Esophagus mucosa (tissue), 1 donor: Measurements from ENCODE around the gene REV1. TPM values are rescaled to one million over a fixed set of nuclear protein-coding genes. Genes with fewer than 3 reads are reported as not detected.
"Not testable (repeated sequence)": the region's sequence is repeated elsewhere in the genome, so short reads cannot be mapped to it uniquely, and the experiment has no call there.

Source experiments
- ATAC-seq: fragments of 200-7000 bp; cut with Tn5 transposase; one replicate; pipeline ENCODE4 v1.9.1; 2020
- total RNA-seq: library from RNA; stranded (reverse); gene quantifications from one replicate; pipeline ENCODE4 v1.2.4, GENCODE V29; 2023
- donor health status: DM: yes; HTN: yes; CAD: no.

Gene REV1
- total RNA-seq, 1 donor from 2014 or later = 26.0 TPM

DNA sequence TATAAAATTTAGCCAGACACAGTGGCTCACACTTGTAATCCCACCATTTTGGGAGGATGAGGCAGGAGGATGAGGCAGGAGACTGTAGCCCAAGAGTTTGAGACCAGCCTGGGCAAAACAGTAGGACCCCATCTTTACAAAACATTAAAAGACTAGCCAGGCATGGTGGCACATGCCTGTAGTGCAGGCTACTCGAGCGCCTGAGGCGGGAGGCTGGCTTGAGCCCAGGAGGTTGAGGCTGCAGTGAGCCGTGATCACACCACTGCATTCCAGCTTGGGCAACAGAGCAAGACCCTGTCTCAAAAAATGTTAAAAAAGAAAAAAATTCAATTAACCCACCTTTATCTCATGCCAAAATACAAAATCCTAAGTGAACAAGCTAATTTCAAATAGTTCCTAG lies 4.0 kb downstream of the REV1 start:
- no peak for ATAC-seq

DNA sequence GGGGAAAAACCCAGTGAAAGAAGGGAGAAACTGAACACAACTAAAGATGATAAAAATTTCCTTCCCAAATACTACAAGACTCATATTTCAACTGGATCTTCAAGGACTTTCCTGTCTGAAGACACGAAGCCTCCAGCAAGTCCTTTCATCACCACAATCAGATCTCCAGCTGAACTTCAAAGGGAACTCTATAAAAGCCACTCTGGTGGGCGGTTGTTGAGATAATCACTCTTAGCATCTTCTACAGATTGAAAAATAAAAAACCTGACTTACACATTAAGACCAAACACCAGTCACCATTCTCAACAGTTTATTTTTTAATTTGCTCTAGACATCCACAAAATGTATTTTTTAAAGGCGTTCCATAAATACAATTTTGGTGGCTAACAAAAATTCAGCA lies 4.4 kb downstream of the REV1 start:
- no peak for ATAC-seq

DNA sequence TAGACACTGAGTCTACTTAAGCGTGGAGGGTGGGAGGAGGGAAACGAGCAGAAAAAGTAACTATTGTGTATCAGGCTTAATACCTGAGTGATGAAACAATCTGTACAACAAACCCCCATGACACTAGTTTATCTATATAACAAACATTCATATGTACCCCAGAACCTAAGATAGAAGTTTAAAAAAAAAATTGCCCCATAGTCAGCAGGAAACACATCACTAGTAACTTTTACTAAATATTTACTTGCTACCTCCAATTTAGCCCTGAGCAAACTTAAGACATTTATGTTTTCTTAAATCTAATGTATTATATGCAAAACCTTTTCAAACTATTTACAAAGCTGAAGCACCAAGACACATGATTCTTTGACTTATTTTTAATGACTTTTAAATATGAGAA lies 5.6 kb downstream of the REV1 start:
- ATAC-seq = no peak

DNA sequence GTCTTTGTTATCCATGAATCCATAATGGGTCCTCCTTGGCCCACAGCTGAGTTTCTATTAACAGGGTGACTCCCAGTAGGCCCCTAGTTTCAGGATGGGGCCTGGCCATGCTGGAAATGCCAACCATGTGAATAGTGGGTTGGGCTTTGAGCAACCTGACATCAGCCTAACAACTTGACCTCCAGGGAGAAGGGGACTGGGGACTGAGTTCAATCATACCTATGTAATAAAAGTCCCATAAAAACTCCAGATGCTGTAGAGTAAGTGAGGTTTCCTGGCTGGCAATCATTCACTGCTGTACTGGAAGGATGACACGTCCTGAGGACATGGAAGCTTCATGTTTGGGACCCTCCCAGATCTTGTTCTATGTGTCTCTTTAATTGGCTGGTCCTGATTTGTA lies 7.9 kb downstream of the REV1 start:
- no peak for ATAC-seq

DNA sequence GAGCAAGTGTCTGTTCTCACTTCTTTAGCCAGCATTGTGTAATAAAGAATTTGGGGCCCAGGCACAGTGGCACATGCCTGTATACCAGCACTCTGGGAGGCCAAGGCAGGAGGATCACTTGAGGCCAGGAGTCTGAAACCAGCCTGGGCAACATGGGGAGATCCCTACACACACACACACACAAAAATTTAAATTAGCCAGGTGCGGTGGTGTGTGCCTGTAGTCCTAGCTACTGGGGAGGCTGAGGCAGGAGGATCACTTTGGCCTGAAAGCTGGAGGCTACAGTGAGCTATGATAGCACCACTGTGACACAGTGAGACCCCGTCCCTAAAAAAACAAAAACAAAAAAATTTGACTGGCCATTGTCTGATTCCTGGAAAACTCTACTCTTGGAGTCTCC lies 8.3 kb downstream of the REV1 start:
- ATAC-seq = no peak

DNA sequence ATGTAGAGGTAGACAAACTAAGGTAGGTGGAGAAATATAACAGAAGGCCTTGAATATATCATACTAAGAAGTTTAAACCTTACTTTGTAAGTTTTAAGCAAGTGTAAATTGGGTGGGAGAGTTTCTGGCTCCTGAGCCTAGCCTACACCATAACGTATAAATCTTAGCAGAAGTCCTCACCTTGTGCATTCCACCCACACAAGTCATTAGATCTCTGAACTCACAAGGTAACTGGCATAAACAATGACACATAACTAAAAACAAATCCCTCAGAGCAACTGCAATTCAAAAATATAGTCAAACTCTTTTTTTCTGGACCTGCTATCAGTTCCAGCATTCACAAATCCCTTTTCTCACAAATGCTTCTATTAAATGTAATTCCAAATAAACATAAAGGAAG lies 9.4 kb downstream of the REV1 start:
- peak; percentile 61 for ATAC-seq

DNA sequence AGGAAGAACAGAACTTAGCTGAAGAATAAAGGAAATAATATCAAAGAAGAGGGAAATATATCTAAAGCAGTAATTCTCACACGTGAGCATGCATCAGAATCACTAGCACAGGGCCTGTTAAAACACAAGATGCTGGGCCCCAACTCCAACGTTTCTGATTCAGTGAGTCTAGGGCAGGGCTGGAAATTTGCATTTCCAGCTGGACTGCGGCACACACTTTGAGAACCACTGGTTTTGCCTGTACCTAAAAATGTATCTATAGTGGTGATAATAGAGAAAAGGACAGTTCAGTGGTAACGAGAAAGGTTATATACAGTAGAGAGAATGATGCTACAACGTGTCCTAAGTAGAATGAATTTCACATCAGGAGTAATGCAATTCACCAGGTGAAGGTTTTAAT lies 11.2 kb downstream of the REV1 start:
- no peak for ATAC-seq

DNA sequence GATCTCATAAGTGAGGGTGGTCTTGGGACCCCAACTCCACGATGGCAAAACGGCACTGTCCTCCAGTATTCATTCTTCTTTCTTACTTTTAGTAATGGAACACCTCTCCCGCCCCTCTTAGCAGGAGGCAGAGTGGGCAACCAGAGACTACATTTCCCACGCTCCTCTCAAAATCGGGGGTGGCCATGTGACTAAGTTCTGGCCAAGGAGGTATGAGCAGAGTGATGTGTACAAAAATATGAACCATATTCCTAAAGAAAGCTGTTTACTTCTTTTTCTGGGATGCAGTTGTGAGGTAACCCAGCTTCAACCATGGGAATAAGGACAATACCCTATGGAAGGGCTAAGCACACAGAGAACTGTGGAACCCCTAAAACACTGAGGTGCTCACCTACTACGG lies 12.8 kb downstream of the REV1 start:
- no peak for ATAC-seq

DNA sequence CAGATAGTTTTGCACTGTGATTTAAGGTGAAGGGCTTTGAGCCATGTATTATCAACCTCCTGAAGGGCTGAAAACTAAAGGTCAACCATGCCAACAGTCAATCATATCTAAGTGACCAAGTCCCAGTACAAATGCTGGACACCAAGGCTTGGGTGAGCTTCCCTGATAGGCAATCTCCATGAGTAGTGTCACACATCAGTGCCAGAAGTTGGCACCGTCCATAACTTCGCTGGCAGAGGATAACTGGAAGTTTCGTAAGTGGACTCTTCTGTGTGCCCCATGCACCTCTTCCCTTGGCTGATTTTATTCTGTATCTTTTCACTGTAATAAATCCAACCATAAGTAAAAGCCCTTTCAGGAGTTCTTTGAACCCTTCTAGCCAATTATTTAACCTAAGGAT lies 13.2 kb downstream of the REV1 start:
- ATAC-seq = no peak

DNA sequence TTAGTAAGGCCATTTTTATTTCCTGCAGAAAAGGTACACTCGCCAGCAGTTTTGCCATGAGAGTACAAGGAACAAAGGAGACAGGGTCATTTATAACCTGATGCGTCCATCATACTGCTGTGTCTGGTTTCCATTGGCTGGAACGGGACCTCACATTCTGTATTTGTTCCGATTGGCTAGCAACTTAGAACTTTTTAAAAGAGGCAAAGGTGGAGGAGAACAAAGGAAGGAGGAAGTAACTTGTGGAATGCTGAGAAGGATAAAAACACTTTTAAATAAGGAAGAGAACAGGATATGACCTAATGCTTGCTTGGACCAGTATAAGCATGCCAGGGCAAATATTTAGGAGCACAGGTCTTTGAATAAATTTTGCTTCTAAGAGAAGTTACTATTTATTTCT lies 14.7 kb downstream of the REV1 start:
- peak; percentile 30 for ATAC-seq

DNA sequence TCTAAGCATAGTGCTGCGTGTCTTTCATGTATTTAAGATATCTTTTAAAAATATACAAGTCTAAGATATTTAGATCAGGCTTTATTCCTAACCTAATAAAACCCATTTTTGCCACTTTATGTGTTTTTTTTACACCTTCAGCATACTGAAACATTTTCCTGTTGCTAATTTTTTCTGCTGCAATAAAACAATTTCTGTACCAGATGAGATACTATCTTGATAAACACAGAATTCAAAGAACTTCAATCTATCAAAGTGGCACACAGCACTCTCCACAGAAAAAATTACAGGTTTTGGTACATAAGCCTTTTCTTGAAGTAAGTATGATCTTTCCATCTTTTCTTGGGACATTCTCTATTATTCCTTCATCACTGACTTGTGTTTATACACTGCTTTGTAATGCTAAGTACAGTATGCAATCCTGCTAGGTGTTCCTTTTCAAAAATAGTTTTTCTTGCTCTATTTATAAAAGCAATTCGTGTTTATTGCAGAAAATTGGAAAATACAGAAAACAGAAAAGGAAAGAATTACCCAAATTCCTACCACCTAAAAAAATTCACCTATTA lies 16.2 kb downstream of the REV1 start:
- no peak for ATAC-seq

DNA sequence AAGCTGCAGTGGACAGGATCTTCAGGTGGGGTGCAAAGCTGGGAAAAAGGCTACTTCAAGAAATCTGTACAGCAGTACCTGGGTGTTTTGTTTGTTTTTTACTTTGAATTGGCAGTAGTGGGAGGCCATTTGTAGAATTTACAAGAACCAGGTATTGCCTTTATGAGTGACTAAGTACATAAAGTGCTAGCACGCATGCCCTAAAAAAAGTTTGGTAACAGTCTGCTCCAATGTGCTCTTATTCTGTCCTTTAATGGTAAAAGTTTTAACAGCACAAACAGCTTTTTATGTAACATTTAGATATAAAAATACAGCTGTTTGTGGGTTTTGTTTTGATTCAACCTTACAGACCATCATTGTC lies 17.2 kb downstream of the REV1 start:
- peak; percentile 5 for ATAC-seq

DNA sequence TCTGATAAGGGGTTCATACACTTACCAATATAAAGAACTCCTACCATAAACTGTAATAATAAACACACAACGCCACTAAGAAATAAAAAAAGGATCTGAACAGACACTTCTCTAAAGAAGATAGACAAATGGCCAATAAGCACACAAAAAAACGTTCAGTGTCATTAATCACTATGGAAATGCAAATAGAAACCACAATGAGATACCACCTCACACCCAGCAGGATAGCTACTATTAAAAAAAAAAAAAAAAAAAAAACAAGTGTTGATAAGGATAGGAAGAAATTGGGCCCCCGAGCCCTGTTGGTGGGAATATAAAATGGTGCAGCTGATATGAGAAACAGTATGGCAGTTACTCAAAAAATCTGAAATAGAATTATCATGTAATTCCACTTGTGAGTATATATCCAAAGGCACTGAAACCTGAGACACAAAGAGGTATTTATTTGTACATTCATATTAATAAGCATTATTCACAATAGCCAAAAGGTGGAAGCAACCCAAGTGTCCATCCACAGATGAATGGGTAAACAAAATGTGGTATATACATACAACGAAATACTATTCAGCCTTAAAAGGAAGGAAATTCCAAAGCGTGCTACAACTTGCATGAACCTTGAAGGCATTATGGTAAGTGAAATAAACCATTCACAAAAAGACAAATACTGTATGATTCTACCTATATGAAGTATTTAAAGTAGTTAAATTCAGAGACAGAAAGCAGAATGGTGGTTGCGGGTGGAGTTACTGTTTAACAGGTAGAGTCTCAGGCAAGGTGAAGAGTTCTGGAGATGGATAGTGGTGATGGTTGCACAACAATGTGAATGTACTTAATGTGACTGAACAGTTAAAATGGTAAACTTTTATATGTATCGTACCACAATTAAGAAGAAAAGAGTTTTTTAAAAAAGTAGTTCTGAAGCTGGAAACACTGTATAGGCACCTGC lies 17.9 kb downstream of the REV1 start:
- ATAC-seq = peak; percentile 34

DNA sequence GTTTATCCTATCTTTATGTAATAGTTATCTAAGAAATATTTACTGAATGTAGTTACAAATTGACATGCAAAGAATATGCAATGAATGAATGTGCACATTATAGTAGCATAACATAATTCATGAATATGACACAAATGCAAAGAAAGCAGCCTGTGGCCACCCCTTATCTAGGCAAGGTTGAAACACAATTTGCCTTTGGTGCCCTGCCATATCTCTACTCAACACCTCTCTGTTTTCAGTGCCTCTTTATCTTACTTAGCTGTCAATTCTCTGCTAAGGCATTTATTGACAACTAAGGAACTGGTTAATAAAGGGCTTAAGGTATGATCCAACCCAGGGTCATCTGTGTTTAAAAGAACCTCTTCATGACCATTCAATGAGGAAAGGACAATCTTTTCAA lies 18.9 kb downstream of the REV1 start:
- no peak for ATAC-seq

DNA sequence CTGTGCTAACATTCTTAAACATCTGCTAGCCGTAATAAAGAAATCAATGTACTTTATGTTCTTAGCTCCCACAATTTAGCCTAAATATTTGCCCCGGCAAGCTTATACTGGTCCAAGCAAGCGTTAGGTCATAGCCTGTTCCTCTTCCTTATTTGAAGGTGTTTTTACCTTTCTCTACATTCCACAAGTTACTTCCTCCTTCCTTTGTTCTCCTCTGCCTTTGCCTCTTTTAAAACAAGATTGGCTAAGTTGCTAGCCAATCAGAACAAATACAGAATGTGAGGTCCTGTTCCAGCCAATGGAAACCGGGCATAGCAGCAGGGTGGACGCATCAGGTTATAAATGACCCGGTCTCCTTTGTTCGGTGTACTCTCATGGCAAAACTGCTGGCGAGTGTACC lies 19.4 kb downstream of the REV1 start:
- ATAC-seq = not testable (repeated sequence)

DNA sequence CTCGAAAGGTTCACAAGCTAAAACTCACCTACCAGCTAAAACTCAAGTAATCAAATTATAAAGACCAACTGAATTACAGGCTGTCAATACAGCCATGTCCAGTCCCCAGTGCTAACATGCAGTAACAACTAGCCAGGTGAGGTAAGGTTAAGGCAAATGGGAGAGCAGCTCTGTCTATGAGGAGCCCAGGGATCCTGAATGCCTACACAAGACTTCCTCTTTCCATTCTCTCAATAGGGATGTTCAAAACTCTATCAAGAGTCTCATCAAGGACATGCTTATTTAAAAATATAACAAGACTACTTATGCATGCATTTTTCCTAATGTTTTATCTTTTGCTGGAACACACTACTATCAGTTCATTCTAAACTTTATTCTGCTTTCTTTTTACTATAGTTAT lies 20.4 kb downstream of the REV1 start:
- no peak for ATAC-seq

DNA sequence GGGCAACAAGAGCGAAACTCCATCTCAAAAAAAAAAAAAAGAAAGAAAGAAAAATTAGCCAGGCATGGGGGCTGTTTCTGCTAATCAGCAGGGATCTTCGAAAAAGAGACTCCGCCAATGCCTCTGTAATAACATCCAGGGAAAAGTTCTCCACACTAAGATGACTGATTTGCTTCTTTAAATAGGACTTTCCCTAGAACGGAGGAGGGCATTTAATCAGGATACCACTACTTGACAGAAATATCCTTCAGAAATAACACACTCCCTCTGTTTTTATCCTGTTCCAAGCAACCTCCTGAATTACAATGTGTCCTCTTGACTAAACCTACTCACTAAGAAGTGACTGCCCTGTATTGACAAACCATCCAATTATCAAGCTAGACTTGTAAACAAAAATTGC lies 21.7 kb downstream of the REV1 start:
- no peak for ATAC-seq

DNA sequence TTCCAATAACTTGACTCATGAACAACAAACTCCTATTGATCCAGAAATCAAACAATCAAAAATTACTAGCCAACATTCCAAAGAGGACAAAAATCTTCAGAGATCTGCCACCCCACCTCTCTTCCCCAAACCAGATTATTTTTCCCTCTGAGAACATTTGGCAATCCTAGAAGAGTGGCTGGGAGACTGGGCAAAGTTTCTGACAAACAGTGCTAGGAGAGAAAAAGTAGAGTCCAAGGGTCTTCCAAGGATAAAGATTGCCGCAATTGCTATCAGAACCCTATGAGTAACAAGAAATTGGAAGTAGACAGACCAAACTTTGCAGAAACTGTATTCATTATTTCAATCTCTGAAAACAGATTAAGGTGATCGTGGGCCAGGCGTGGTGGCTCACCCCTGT lies 22.4 kb downstream of the REV1 start:
- no peak for ATAC-seq

DNA sequence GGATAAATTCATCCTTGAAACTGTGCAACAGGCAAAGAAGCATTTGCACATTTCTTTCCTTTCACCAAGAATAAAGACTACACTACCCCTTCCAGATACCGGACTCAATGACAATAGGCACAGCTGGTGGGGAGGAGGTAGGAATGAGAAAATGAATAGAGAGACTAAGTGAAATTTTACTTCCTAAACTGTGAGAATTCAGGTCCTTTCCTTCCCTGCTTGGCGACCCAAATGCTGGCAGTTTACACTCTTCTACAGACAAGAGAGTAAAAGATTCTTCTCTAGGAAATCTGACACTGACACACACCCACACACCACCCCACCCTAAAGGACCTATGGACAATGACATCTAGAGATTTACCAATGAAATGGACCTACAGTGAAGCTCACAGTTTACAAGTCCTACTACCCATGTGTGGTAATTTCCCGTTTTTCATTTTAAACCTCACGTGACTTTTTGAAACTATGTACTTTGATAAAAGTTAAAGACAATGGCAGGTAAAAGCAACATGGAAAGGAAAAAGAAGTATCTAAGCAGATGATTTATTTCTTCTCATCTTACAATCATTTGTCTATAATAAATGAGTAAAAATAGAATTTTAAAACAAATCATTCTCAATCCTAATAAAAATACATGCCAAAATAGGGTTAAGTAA lies 27.9 kb downstream of the REV1 start:
- ATAC-seq = no peak

DNA sequence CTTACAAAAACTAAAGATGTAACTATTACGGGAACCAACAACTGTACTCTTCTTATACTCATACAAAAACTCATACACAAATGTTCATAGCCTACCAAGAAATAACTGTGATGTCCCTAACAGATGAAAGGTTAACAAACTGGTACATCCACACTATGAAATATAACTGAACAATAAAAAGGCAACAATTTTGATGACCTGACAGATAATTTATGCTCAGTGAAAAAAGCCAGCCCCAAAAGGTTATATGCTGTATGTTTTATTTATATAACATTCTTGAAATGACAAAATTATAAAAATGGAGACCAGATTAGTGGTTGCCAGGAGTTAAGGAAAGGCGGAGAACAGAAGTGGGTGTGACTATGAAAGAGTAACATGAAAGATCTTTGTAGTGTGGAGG lies 31.3 kb downstream of the REV1 start:
- ATAC-seq = no peak

DNA sequence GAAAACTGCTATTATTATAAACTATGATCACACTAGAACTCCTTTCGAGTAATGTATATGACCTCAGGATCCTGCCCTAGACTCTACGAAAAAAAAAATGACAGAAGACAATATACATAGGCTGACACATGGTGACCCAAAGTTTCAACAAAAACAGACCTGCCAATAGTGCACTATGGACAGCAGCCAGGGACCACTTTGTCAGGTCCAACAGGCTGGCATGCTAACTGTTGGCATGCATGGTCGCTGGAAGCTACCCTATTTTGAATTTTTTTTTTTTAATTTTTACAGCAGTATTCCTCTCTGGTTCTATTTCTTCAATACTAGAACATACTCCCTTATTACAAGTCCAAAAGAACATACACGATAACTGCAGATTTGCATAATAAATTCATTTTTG lies 38.1 kb downstream of the REV1 start:
- no peak for ATAC-seq

DNA sequence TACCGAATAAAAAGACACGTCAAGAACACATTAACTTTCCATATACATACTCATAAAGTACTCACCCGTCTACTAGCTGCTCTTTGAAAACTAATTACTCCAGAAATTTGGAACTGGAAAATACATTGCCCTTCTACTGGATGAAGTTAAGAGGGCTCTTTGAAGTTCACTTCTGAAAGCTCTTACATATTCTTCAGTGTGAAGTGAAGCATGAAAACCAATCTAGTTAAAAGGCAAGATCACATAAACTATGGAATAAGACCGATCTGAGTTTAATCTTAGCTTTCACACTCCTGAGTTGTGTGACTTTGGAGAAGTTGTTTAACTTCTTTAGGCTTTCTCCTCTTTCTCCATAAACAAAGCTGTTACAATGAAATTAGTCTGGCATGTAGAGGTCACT lies 38.5 kb downstream of the REV1 start:
- no peak for ATAC-seq

DNA sequence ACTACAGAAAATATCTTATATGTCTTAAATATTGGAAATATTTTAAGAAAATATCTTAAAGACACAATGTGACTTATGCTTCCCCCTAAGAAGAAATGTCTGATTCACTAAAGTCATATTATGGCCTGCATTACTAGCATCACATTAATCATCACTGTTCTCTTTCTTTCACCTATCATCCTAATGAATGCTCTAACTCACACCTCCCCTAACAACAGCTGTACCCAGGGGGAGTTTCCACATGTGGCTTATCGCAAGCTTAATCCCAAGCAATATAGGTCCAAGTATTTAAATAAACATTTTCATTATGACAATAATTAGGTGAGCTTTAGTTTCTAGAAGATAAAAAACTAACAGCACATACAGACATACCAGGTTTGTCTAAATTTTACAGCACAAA lies 39.6 kb downstream of the REV1 start:
- no peak for ATAC-seq

DNA sequence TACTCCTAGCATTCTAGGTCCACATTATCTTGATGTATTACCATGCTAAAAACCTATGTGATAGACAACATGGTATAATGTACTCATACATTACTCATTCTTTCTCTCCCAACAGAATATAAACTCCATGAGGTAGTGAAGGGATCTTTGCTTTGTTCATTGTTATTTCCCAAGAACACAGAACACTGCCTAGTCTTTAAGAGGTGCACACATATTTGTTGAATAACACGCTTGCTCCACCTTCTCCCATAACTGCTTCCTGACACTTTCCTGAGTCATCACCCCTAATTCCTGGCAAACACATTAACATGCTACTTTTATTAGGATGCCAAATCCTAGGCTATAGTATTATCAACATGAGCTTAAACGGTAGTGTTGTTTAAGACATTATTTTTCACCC lies 41.3 kb downstream of the REV1 start:
- ATAC-seq = peak; percentile 97
